ENCODE measurements around the gene ADAMTSL4.

DNA sequence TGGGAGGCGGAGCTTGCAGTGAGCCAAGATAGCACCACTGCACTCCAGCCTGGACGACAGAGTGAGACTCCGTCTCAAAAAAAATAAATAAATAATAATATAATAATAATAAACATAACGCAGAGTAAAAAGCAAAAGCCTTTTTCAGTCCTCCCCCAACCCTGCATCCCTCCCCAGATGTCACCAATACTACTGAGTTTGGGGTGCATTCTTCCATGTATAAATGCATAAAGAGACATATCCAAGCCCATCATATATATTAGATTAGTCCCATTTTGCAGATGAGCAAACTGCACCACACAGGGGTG lies 930 bp upstream of the ADAMTSL4 start:
- TF ChIP-seq POLR2A (IDR thresholded peaks at IDR 0.05) = no peak
- TF ChIP-seq, protein P1, sequence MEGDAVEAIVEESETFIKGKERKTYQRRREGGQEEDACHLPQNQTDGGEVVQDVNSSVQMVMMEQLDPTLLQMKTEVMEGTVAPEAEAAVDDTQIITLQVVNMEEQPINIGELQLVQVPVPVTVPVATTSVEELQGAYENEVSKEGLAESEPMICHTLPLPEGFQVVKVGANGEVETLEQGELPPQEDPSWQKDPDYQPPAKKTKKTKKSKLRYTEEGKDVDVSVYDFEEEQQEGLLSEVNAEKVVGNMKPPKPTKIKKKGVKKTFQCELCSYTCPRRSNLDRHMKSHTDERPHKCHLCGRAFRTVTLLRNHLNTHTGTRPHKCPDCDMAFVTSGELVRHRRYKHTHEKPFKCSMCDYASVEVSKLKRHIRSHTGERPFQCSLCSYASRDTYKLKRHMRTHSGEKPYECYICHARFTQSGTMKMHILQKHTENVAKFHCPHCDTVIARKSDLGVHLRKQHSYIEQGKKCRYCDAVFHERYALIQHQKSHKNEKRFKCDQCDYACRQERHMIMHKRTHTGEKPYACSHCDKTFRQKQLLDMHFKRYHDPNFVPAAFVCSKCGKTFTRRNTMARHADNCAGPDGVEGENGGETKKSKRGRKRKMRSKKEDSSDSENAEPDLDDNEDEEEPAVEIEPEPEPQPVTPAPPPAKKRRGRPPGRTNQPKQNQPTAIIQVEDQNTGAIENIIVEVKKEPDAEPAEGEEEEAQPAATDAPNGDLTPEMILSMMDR (IDR thresholded peaks at IDR 0.05 in 4 of 5, conservative IDR thresholded peaks at IDR 0.05 in 1 of 5) = no peak

Data from gastrocnemius medialis (tissue), 4 donors.